ENCODE measurements around the gene EMILIN3. TPM values are rescaled to one million over a fixed set of nuclear protein-coding genes. Genes with fewer than 3 reads are reported as not detected.

EMILIN3 gene
- polyA plus RNA-seq, 2 of the 4 experiments (the other 2 are of a cell fraction): 0.06 to 0.58 TPM

- Histone ChIP-seq H3K9me3 (no peaks in the 10 kb centered on the region), H3K4me2 (no peak overlapping the region), H3K4me3 (no peak overlapping the region), H3K27ac (no peak overlapping the region), H3K4me1 (no peaks in the 10 kb centered on the region)
- no peak for TF ChIP-seq MYC (IDR thresholded peaks at IDR 0.05; ENCODE audit: borderline replicate concordance, low read length)
- no peak for TF ChIP-seq ATOH8 (CRISPR knock-in tag; IDR thresholded peaks at IDR 0.05; ENCODE audit: low read depth)
- no peak for TF ChIP-seq JUN (IDR thresholded peaks at IDR 0.05)
- TF ChIP-seq HMGXB4 (CRISPR knock-in tag; IDR thresholded peaks at IDR 0.05; ENCODE audit: borderline replicate concordance): no peak
- TF ChIP-seq BCL3 (IDR thresholded peaks at IDR 0.05): no peak
- no peak for TF ChIP-seq ZNF302 (CRISPR knock-in tag; IDR thresholded peaks at IDR 0.05)
- no peak for TF ChIP-seq MAFK (IDR thresholded peaks at IDR 0.05; ENCODE audit: partially characterized antibody)
- no peak for TF ChIP-seq CHD2 (IDR thresholded peaks at IDR 0.05; ENCODE audit: low read length, partially characterized antibody)
- no peak for TF ChIP-seq HOXA7 (CRISPR knock-in tag; IDR thresholded peaks at IDR 0.05)
- TF ChIP-seq EP300 (IDR thresholded peaks at IDR 0.05): no peak
- no peak for TF ChIP-seq HEYL (CRISPR knock-in tag; IDR thresholded peaks at IDR 0.05)
- no peak for TF ChIP-seq ZFP36 (IDR thresholded peaks at IDR 0.05; ENCODE audit: borderline replicate concordance, partially characterized antibody)
- TF ChIP-seq FOSB (CRISPR knock-in tag; IDR thresholded peaks at IDR 0.05): no peak
- TF ChIP-seq CBX2 (IDR thresholded peaks at IDR 0.05; ENCODE audit: borderline replicate concordance, low read depth): no peak
- no peak for TF ChIP-seq RNF2 (IDR thresholded peaks at IDR 0.05; ENCODE audit: borderline replicate concordance, low read depth)
- no peak for FAIRE-seq
- no peak for ATAC-seq
- 84% methylated on average over 5 of the region's 7 CpGs for WGBS (ENCODE audit: missing lambda C conversion rate)
- ChIA-PET POLR2A (no interaction called here), CTCF (interaction anchor here (0.8 to 5.9 kb wide), 4 partner anchors 11 to 185 kb away, joined by 4 to 28 read pairs (median 4); partner anchors contain the start of gene LPIN3)
- DNase-seq (ENCODE audit: low read depth in 1 of 2, low spot score in 1 of 2): no peak
Observed at GRCh38 chr20:41358717-41359116, 7.9 kb downstream of the EMILIN3 start.

GRCh38 chr20:41358230-41358629 lies 8.4 kb downstream of the EMILIN3 start:
- no peak for TF ChIP-seq SMC3 (IDR thresholded peaks at IDR 0.05)
- TF ChIP-seq E2F6 (IDR thresholded peaks at IDR 0.05; ENCODE audit: borderline replicate concordance, low read depth): no peak
- TF ChIP-seq TFCP2L1 (CRISPR knock-in tag; IDR thresholded peaks at IDR 0.05): no peak
- TF ChIP-seq NPAS2 (CRISPR knock-in tag; IDR thresholded peaks at IDR 0.05; ENCODE audit: borderline replicate concordance): no peak
- TF ChIP-seq RCOR1 (IDR thresholded peaks at IDR 0.05; ENCODE audit: low read depth, low read length): no peak
- TF ChIP-seq USF2 (IDR thresholded peaks at IDR 0.05): no peak
- TF ChIP-seq ZC3H11A (IDR thresholded peaks at IDR 0.05): no peak
- TF ChIP-seq EP300 (IDR thresholded peaks at IDR 0.05): no peak
- no peak for TF ChIP-seq ZFP36 (IDR thresholded peaks at IDR 0.05; ENCODE audit: borderline replicate concordance, partially characterized antibody)
- TF ChIP-seq HMGXB4 (CRISPR knock-in tag; IDR thresholded peaks at IDR 0.05; ENCODE audit: borderline replicate concordance): no peak
- TF ChIP-seq PHF8 (IDR thresholded peaks at IDR 0.05; ENCODE audit: borderline replicate concordance, low read depth): no peak
- TF ChIP-seq EHMT2 (IDR thresholded peaks at IDR 0.05; ENCODE audit: low read depth): no peak
- no peak for TF ChIP-seq FOSL2 (IDR thresholded peaks at IDR 0.05)
- no peak for TF ChIP-seq FOSL2 (CRISPR knock-in tag; IDR thresholded peaks at IDR 0.05)
- no peak for TF ChIP-seq TP53 (CRISPR knock-in tag; IDR thresholded peaks at IDR 0.05)
- TF ChIP-seq FOSB (CRISPR knock-in tag; IDR thresholded peaks at IDR 0.05): no peak
- TF ChIP-seq MAZ (IDR thresholded peaks at IDR 0.05; ENCODE audit: borderline replicate concordance, low read depth, low read length): no peak
- TF ChIP-seq EHF (CRISPR knock-in tag; IDR thresholded peaks at IDR 0.05): no peak
- Histone ChIP-seq H3K27ac (no peak overlapping the region), H3K4me3 (no peak overlapping the region), H3K4me2 (no peak overlapping the region), H3K4me1 (no peaks in the 10 kb centered on the region), H3K9me3 (no peaks in the 10 kb centered on the region)
- FAIRE-seq (no peak), DNase-seq (ENCODE audit: low read depth in 1 of 2, low spot score in 1 of 2) (no peak), ATAC-seq (no peak)
- 91% methylated on average over 9 of the region's 9 CpGs for WGBS (ENCODE audit: missing lambda C conversion rate)
- POLR2A ChIA-PET: no interaction called here
- CTCF ChIA-PET: interaction anchor here (1.1 to 5.9 kb wide), 2 partner anchors 18 to 185 kb away, joined by 4 to 28 read pairs; partner anchors contain the start of gene LPIN3
